ENCODE measurements around the gene RIC1.
"Not testable (repeated sequence)": the region's sequence is repeated elsewhere in the genome, so short reads cannot be mapped to it uniquely, and the experiment has no call there.

RIC1 gene

DNA sequence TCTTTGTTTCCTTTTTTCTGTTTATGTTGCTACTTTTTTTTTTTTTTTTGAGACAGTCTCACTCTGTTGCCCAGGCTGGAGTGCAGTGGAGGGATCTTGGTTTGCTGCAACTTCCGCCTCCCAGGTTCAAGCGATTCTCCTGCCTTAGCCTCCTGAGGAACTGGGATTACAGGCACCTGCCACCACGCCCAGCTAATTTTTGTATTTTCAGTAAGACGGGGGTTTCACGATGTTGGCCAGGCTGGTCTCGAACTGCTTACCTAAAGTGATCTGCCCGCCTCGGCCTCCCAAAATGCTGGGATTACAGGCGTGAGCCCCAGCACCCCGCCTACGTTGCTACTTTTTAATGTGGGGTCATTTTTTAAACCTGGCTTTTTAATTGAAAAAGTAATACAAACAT, 1.2 kb upstream of the RIC1 start:
- H3K36me3 ChIP-seq (ENCODE audit: control insufficient read depth, insufficient read depth, low read length): not testable (repeated sequence)

GRCh38 chr9:5628183-5628529, 751 bp upstream of the RIC1 start:
- H3K4me3 ChIP-seq (ENCODE audit: low read length): peak overlapping the region; percentile 67
- H3K36me3 ChIP-seq (ENCODE audit: control insufficient read depth, insufficient read depth, low read length): no peaks in the 10 kb centered on the region
- no peaks in the 10 kb centered on the region for H3K27me3 ChIP-seq (ENCODE audit: control insufficient read depth, insufficient read depth, low read length)
- peaks cover 5% of the 10 kb centered on the region for H3K4me1 ChIP-seq (ENCODE audit: control insufficient read depth, insufficient read depth, low read length)
- H3K9ac ChIP-seq (ENCODE audit: low read length): peak overlapping the region; percentile 84
- H3K9me3 ChIP-seq (ENCODE audit: control insufficient read depth, low read length): no peaks in the 10 kb centered on the region

More for the DNA sequence above, 1.2 kb upstream of the RIC1 start:
- Histone ChIP-seq H3K4me3 (ENCODE audit: low read length) (peak overlapping the region; percentile 67), H3K9ac (ENCODE audit: low read length) (peak overlapping the region; percentile 84)
- not testable (repeated sequence) for H3K9me3 ChIP-seq (ENCODE audit: control insufficient read depth, low read length); H3K27me3 ChIP-seq (ENCODE audit: control insufficient read depth, insufficient read depth, low read length); H3K4me1 ChIP-seq (ENCODE audit: control insufficient read depth, insufficient read depth, low read length)

- Histone ChIP-seq H3K9me3 (ENCODE audit: control insufficient read depth, low read length) (no peaks in the 10 kb centered on the region), H3K4me1 (ENCODE audit: control insufficient read depth, insufficient read depth, low read length) (peaks cover 11% of the 10 kb centered on the region), H3K4me3 (ENCODE audit: low read length) (peak overlapping the region; percentile 37), H3K9ac (ENCODE audit: low read length) (peak overlapping the region; percentile 78), H3K27me3 (ENCODE audit: control insufficient read depth, insufficient read depth, low read length) (no peaks in the 10 kb centered on the region), H3K36me3 (ENCODE audit: control insufficient read depth, insufficient read depth, low read length) (no peaks in the 10 kb centered on the region)
Observed at GRCh38 chr9:5629312-5630080, 589 bp downstream of the RIC1 start.

DNA sequence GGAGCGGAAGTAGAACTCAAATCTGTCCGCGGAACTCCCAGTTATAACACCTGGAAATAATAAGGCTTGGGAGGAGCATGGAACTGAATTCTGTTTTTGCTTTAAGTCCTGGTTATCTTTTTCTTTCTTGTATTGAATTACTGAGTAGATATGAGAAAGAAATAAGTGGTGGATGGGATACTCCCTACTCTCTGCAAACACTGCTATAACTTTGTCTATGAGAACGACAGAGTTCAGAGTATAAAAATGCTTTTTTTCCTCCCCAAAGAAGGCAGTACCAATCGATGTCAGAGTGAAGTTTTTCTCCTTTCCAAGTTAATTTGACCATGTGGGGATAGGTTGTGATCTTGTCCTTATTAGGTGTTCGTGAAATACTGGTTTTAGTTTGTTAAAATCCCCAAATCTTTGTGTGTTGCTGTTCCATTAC, 1.2 kb downstream of the RIC1 start:
- peaks cover 11% of the 10 kb centered on the region for H3K4me1 ChIP-seq (ENCODE audit: control insufficient read depth, insufficient read depth, low read length)
- H3K27me3 ChIP-seq (ENCODE audit: control insufficient read depth, insufficient read depth, low read length): no peaks in the 10 kb centered on the region
- H3K36me3 ChIP-seq (ENCODE audit: control insufficient read depth, insufficient read depth, low read length): no peaks in the 10 kb centered on the region
- peak overlapping the region; percentile 37 for H3K4me3 ChIP-seq (ENCODE audit: low read length)
- peak overlapping the region; percentile 78 for H3K9ac ChIP-seq (ENCODE audit: low read length)
- H3K9me3 ChIP-seq (ENCODE audit: control insufficient read depth, low read length): no peaks in the 10 kb centered on the region

DNA sequence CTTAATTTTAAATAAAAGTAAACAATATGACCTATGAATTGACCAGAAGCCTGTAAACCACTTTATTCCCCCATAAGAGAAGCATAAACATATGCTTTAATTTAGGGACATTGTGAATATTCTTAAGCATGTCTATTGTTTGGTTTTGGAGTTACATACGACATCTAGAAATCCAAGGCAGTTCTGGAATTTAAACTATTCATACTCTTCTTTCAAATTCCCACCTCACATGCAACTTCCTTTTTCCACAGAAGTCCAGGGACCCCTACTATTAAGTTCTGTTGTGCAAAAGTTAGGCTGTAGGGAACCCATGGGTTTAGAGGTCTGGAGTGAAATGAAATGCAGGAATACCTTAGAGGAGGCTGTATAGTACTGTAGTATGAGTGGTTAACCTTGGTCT, 2.1 kb downstream of the RIC1 start:
- Histone ChIP-seq H3K4me3 (ENCODE audit: low read length) (no peak overlapping the region), H3K4me1 (ENCODE audit: control insufficient read depth, insufficient read depth, low read length) (peaks cover 11% of the 10 kb centered on the region), H3K27me3 (ENCODE audit: control insufficient read depth, insufficient read depth, low read length) (no peaks in the 10 kb centered on the region), H3K9me3 (ENCODE audit: control insufficient read depth, low read length) (no peaks in the 10 kb centered on the region), H3K36me3 (ENCODE audit: control insufficient read depth, insufficient read depth, low read length) (no peaks in the 10 kb centered on the region), H3K9ac (ENCODE audit: low read length) (no peak overlapping the region)

DNA sequence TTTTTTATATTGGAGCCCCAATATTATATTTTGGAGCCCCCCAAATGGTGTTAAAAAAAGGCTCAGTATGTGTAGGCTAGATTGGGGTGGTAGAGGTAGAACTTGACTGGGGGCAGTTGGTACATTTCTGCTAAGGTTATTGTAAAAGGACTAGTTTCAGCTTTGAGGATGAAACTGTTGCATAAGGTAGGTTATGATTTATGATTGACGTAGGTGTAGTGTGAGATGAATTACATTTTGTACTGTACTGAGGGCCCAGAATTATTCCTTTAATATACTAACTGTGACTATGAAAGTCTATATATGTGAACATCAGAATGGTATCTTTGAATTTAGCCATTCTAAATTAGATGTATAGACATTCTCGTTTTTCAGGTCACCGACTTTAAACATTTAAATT, 3.6 kb downstream of the RIC1 start:
- Histone ChIP-seq H3K9me3 (ENCODE audit: control insufficient read depth, low read length) (no peaks in the 10 kb centered on the region), H3K4me3 (ENCODE audit: low read length) (no peak overlapping the region), H3K27me3 (ENCODE audit: control insufficient read depth, insufficient read depth, low read length) (no peaks in the 10 kb centered on the region), H3K4me1 (ENCODE audit: control insufficient read depth, insufficient read depth, low read length) (peaks cover 11% of the 10 kb centered on the region), H3K36me3 (ENCODE audit: control insufficient read depth, insufficient read depth, low read length) (no peaks in the 10 kb centered on the region), H3K9ac (ENCODE audit: low read length) (no peak overlapping the region)

GRCh38 chr9:5633243-5633642, 4.3 kb downstream of the RIC1 start:
- H3K27me3 ChIP-seq (ENCODE audit: control insufficient read depth, insufficient read depth, low read length): no peaks in the 10 kb centered on the region
- no peak overlapping the region for H3K4me3 ChIP-seq (ENCODE audit: low read length)
- no peak overlapping the region for H3K9ac ChIP-seq (ENCODE audit: low read length)
- no peaks in the 10 kb centered on the region for H3K36me3 ChIP-seq (ENCODE audit: control insufficient read depth, insufficient read depth, low read length)
- peaks cover 11% of the 10 kb centered on the region for H3K4me1 ChIP-seq (ENCODE audit: control insufficient read depth, insufficient read depth, low read length)
- no peaks in the 10 kb centered on the region for H3K9me3 ChIP-seq (ENCODE audit: control insufficient read depth, low read length)

- Histone ChIP-seq H3K36me3 (ENCODE audit: control insufficient read depth, insufficient read depth, low read length) (no peaks in the 10 kb centered on the region), H3K9ac (ENCODE audit: low read length) (no peak overlapping the region), H3K27me3 (ENCODE audit: control insufficient read depth, insufficient read depth, low read length) (no peaks in the 10 kb centered on the region), H3K4me3 (ENCODE audit: low read length) (no peak overlapping the region), H3K9me3 (ENCODE audit: control insufficient read depth, low read length) (no peaks in the 10 kb centered on the region), H3K4me1 (ENCODE audit: control insufficient read depth, insufficient read depth, low read length) (peaks cover 11% of the 10 kb centered on the region)
Observed at GRCh38 chr9:5635390-5635789, 6.5 kb downstream of the RIC1 start.

GRCh38 chr9:5639816-5640215, 10.9 kb downstream of the RIC1 start:
- H3K4me1 ChIP-seq (ENCODE audit: control insufficient read depth, insufficient read depth, low read length): no peaks in the 10 kb centered on the region
- no peaks in the 10 kb centered on the region for H3K36me3 ChIP-seq (ENCODE audit: control insufficient read depth, insufficient read depth, low read length)
- H3K4me3 ChIP-seq (ENCODE audit: low read length): no peak overlapping the region
- H3K9ac ChIP-seq (ENCODE audit: low read length): no peak overlapping the region
- no peaks in the 10 kb centered on the region for H3K27me3 ChIP-seq (ENCODE audit: control insufficient read depth, insufficient read depth, low read length)
- no peaks in the 10 kb centered on the region for H3K9me3 ChIP-seq (ENCODE audit: control insufficient read depth, low read length)

DNA sequence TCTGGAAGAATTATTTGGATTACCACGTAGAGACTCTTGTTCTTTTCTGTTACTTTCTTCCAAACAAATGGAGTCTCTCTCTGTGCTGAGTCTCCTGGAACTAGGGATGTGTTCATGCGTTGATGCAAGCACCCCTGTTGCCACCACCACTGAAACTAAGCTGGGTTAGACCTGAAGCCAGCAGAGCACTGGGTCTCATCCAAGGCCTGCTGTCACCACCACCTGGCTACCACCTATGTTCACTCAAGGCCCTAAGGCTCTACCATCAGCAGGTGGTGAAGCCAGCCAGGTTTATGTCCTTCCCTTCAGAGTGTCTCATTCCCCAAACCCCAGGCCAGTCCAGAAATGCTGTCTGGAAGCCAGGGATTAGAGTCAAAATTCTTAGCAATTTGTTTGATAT, 13.3 kb downstream of the RIC1 start:
- H3K4me1 ChIP-seq (ENCODE audit: control insufficient read depth, insufficient read depth, low read length): no peaks in the 10 kb centered on the region
- H3K9ac ChIP-seq (ENCODE audit: low read length): no peak overlapping the region
- H3K36me3 ChIP-seq (ENCODE audit: control insufficient read depth, insufficient read depth, low read length): no peaks in the 10 kb centered on the region
- no peaks in the 10 kb centered on the region for H3K9me3 ChIP-seq (ENCODE audit: control insufficient read depth, low read length)
- H3K4me3 ChIP-seq (ENCODE audit: low read length): no peak overlapping the region
- H3K27me3 ChIP-seq (ENCODE audit: control insufficient read depth, insufficient read depth, low read length): no peaks in the 10 kb centered on the region

DNA sequence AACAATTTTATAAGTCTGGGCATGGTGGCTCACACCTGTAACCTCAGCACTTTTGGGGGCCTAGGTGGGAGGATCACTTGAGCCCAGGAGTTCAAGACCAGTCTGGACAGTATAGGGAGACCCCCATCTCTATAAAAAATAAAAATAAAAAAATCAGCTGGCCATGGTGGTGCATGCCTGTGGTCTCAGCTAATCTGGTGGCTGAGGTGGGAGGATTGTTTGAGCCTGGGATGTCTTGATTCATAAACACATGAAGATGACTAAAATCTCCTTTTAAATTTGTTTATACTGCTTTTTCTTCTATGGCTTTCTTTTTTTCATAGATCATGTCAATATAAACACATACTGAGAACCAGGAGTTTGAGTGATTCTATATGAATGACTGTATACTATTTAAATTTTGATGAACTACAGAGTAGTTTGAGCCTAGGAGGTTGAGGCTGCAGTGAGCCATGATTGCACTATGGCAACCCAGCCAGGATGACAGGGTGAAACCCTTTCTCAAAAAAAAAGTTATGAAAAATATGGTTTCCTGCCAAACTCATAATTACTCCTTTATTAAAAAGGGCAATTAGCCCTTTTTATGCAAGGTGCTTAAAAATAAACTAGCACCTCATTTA, 14.2 kb downstream of the RIC1 start:
- Histone ChIP-seq H3K4me3 (ENCODE audit: low read length) (no peak overlapping the region), H3K4me1 (ENCODE audit: control insufficient read depth, insufficient read depth, low read length) (no peaks in the 10 kb centered on the region), H3K9ac (ENCODE audit: low read length) (no peak overlapping the region)

DNA sequence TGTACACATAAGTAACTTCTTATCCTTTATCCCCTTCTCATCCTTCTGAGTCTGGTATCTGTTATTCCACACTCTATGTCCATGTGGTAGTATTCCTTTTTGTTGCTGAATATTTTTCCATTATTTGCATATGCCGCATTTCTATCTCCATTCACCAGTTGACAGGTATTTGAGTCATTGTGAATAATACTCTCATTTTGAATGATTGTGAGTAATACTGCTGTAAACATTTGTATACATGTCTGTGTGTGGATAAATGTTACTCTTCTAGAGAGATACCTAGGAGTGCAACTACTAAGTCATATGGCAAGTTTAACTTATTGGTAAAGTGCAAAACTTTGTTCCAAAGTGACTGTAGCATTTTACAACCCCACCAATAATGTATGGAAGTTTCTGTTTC, 15.6 kb downstream of the RIC1 start:
- Histone ChIP-seq H3K27me3 (ENCODE audit: control insufficient read depth, insufficient read depth, low read length) (no peaks in the 10 kb centered on the region), H3K9ac (ENCODE audit: low read length) (no peak overlapping the region), H3K9me3 (ENCODE audit: control insufficient read depth, low read length) (no peaks in the 10 kb centered on the region), H3K4me1 (ENCODE audit: control insufficient read depth, insufficient read depth, low read length) (no peaks in the 10 kb centered on the region), H3K4me3 (ENCODE audit: low read length) (no peak overlapping the region), H3K36me3 (ENCODE audit: control insufficient read depth, insufficient read depth, low read length) (no peaks in the 10 kb centered on the region)

More for the DNA sequence above, 14.2 kb downstream of the RIC1 start:
- no peaks in the 10 kb centered on the region for H3K36me3 ChIP-seq (ENCODE audit: control insufficient read depth, insufficient read depth, low read length)
- no peaks in the 10 kb centered on the region for H3K27me3 ChIP-seq (ENCODE audit: control insufficient read depth, insufficient read depth, low read length)
- no peaks in the 10 kb centered on the region for H3K9me3 ChIP-seq (ENCODE audit: control insufficient read depth, low read length)
